K562 (cell line): ENCODE results near the gene ENTPD3. TPM values are rescaled to one million over a fixed set of nuclear protein-coding genes. Genes with fewer than 3 reads are reported as not detected.

Experiments
- ATAC-seq: fragments of 200-7000 bp; cut with Tn5 transposase; 3 replicates; pipeline ENCODE4 v1.9.1; 2020; ENCODE audit warnings: moderate library complexity
- BruUV-seq: library from RNA; stranded (reverse); fragments of 400-500 nt; replicated peaks from 2 replicates; lab custom pipeline; 2021; lab: Mats Ljungman, UMichigan
- CTCF ChIA-PET: fragments of 300-600 bp; formaldehyde crosslinking; extraction: SDS; loops from one replicate; lab custom pipeline; 2021; ENCODE audit warnings: low intra/inter-chr PET ratio; lab: Yijun Ruan, JAX
- POLR2A ChIA-PET: fragments of 300-600, 350-650 bp; sonication (Branson Sonifier 250); formaldehyde crosslinking; extraction: SDS; loops from one replicate; lab custom pipeline; 2021; ENCODE audit warnings: antibody characterized with exemption, inconsistent platforms; lab: Yijun Ruan, JAX
- DNase-seq, 4 experiments: peaks; one replicate each; pipeline versions ENCODE4 v3.0.0 to v3.0.0-alpha.2; 2011 to 2018; ENCODE audit warnings: low spot score in 3 of 4, mixed read lengths in 3 of 4; ENCODE audit errors: extremely low read depth in 1 of 4
- FAIRE-seq: peaks from 2 replicates; lab custom pipeline; 2011; peaks lifted over from hg19 to GRCh38; lab: Jason Lieb, UNC
- H2AFZ ChIP-seq: 2 replicates; pipeline ENCODE4 v1.6.0; 2011; ENCODE audit warnings: low read depth, low read length, control low read depth, inconsistent platforms
- H3K27ac ChIP-seq: fragments of 200-600 bp; 3 replicates; pipeline ENCODE4 v1.8.0; 2011; ENCODE audit warnings: low read depth, mild to moderate bottlenecking, control low read depth, inconsistent platforms, low read length, moderate library complexity, mixed read lengths; ENCODE audit errors: extremely low read depth
- H3K27me3 ChIP-seq, 2 experiments: fragments of 300-600 bp in 1 of 2; 2 replicates in 1 of 2; 3 replicates in 1 of 2; pipeline versions ENCODE4 v1.6.0 to v1.8.0; 2011; ENCODE audit warnings: inconsistent platforms in 2 of 2, low read length in 2 of 2, mild to moderate bottlenecking in 1 of 2, mixed read lengths in 1 of 2, moderate library complexity in 1 of 2; ENCODE audit not compliant: control insufficient read depth in 2 of 2, insufficient read depth in 2 of 2
- H3K36me3 ChIP-seq: fragments of 300-600 bp; 3 replicates; pipeline ENCODE4 v1.8.0; 2011; ENCODE audit warnings: mild to moderate bottlenecking, low read length, inconsistent platforms; ENCODE audit not compliant: control insufficient read depth, insufficient read depth
- H3K4me1 ChIP-seq, 2 experiments: fragments of 200-600 bp in 1 of 2; replicated peaks in 1 of 2; 2 replicates in 1 of 2; 3 replicates in 1 of 2; pipeline versions ENCODE4 v1.5.1 to v1.8.0; 2011; ENCODE audit warnings: inconsistent platforms in 2 of 2, low read length in 2 of 2, mild to moderate bottlenecking in 1 of 2, mixed read lengths in 1 of 2, moderate library complexity in 1 of 2; ENCODE audit not compliant: control insufficient read depth in 2 of 2, insufficient read depth in 2 of 2
- H3K4me2 ChIP-seq: 2 replicates; pipeline ENCODE4 v1.6.1; 2011; ENCODE audit warnings: low read length, control low read depth, inconsistent platforms, mixed read lengths; ENCODE audit not compliant: insufficient read depth
- H3K4me3 ChIP-seq: fragments of 200-600 bp; sonication (generic), shearing (Covaris generic); 2 replicates; pipeline ENCODE4 v1.5.1; 2016; ENCODE audit warnings: control low read depth, inconsistent platforms
- H3K79me2 ChIP-seq: fragments of 200-600 bp; 3 replicates; pipeline ENCODE4 v1.8.0; 2011; ENCODE audit warnings: low read length, inconsistent platforms; ENCODE audit not compliant: control insufficient read depth, insufficient read depth
- H3K9ac ChIP-seq, 2 experiments: 2 replicates each; pipeline versions ENCODE4 v1.6.0 to v1.6.1; 2011; ENCODE audit warnings: low read depth in 2 of 2, low read length in 2 of 2, control low read depth in 1 of 2, inconsistent platforms in 1 of 2, mild to moderate bottlenecking in 1 of 2, mixed read lengths in 1 of 2; ENCODE audit not compliant: insufficient read depth in 1 of 2
- H3K9me1 ChIP-seq: one replicate; pipeline ENCODE4 v1.6.0; 2011; ENCODE audit warnings: inconsistent platforms, mild to moderate bottlenecking, low read length, moderate library complexity; ENCODE audit not compliant: control insufficient read depth, insufficient read depth
- H3K9me3 ChIP-seq: replicated peaks from 2 replicates; pipeline ENCODE4 v1.5.1; 2011; ENCODE audit warnings: low read depth, low read length, inconsistent platforms; ENCODE audit not compliant: control insufficient read depth, insufficient read depth
- H4K20me1 ChIP-seq: replicated peaks from 2 replicates; pipeline ENCODE4 v1.6.1; 2011; ENCODE audit warnings: low read length, inconsistent platforms, mixed read lengths; ENCODE audit not compliant: control insufficient read depth, insufficient read depth
- POLR2A ChIP-seq: fragments of 450-650 bp; conservative IDR thresholded peaks from 2 replicates; pipeline ENCODE4 v1.6.1; 2016
- PYGO2 ChIP-seq: fragments of 450-650 bp; IDR thresholded peaks from 2 replicates; pipeline ENCODE4 v1.6.1; 2016; ENCODE audit warnings: mild to moderate bottlenecking, missing genetic modification characterization, moderate library complexity, missing compliant biosample characterization
- WGBS: fragments of 100-300 bp; shearing (Covaris generic); methylation state at CpG from one replicate; pipeline ENCODE4 v1.1.6; 2016; ENCODE audit warnings: low coverage, mixed read lengths; ENCODE audit not compliant: insufficient coverage; ENCODE audit errors: missing lambda C conversion rate; 5-methylcytosine and 5-hydroxymethylcytosine counted together
- in situ Hi-C: fragments of 300-500 bp; cut with MboI; formaldehyde crosslinking; loops from 4 replicates; pipeline ENCODE4 v1.15.0; 2018; ENCODE audit warnings: inconsistent platforms, mixed read lengths
- intact Hi-C: fragments of 100-400 bp; cut with micrococcal nuclease; formaldehyde crosslinking; loops from 2 replicates; pipeline ENCODE4 v1.14.2; 2022
- polyA plus RNA-seq, 8 experiments: library from polyadenylated mRNA; depleted of rRNA in 4 of 8; stranded (reverse) in 5 of 8; unstranded in 3 of 8; fragments of >200 nt; fragmentation: Nextera tagmentation in 2 of 8; fragmentation: Illumina TruSeq in 1 of 8; extraction: Ambion mirVana in 2 of 8; extraction: Trizol in 1 of 8; gene quantifications; 2 replicates each; pipeline versions ENCODE4 v1.2.1 to v1.2.3, GENCODE V29; 2011 to 2014; ENCODE audit warnings: inconsistent platforms in 1 of 8, missing spikeins in 1 of 8
- total RNA-seq, 7 experiments: library from RNA; depleted of rRNA in 6 of 7; stranded (reverse); fragments of >200 nt in 6 of 7; fragmentation: Illumina TruSeq in 2 of 7; extraction: Trizol in 2 of 7; gene quantifications; 2 replicates each; pipeline versions ENCODE4 v1.2.1 to v1.2.3, GENCODE V29; 2011 to 2021; ENCODE audit warnings: low replicate concordance in 1 of 7
- TF ChIP-seq, protein P1 (sequence below): fragments of 250-450 bp; sonication (Bioruptor Pico); IDR thresholded peaks from 2 replicates; pipeline ENCODE4 v1.5.0; 2022; ENCODE audit warnings: mild to moderate bottlenecking

The ENTPD3 gene
- total and polyA plus RNA-seq, 9 of the 15 experiments (the other 6 are each of a cell fraction or from before 2014, with no cell fraction given): 0.23 to 2.1 (median 0.58) TPM

DNA sequence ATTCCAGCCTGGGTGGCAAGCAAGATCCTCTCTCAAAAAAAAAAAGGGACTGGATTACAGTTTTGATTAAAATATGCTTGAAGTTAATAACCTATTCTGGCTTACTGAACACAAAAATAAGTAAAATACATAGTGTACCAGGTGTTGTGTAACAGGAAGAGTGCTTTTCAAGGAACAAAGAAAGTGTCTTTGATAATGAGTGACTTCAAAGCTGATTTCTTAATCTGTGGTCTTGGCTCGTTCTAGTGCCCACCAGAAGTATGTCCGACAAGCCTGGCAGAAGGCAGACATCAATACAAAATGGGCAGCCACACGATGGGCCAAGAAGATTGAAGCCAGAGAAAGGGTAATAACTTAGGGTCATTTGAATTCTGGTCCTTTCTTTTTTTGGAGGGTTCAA lies 74.2 kb downstream of the ENTPD3 start:
- Histone ChIP-seq H3K79me2 (peaks cover 53% of the 10 kb centered on the region), H3K27me3 (no peaks in the 10 kb centered on the region), H3K9me1 (peaks cover 3% of the 10 kb centered on the region), H3K9ac (no peak overlapping the region), H3K4me1 (peaks cover 20 to 21% of the 10 kb centered on the region in 2 experiments), H3K36me3 (peaks cover 80% of the 10 kb centered on the region), H3K27ac (no peak overlapping the region), H3K4me3 (no peak overlapping the region), H3K4me2 (no peak overlapping the region), H4K20me1 (no peaks in the 10 kb centered on the region; the same call in 1 of the 2 replicates), H3K9me3 (no peaks in the 10 kb centered on the region), H2AFZ (no peak overlapping the region)
- BruUV-seq: no TSS peak
- TF ChIP-seq POLR2A (peak; percentile 21; the same call in 1 of the 2 replicates), PYGO2 (no peak)
- TF ChIP-seq, protein P1, sequence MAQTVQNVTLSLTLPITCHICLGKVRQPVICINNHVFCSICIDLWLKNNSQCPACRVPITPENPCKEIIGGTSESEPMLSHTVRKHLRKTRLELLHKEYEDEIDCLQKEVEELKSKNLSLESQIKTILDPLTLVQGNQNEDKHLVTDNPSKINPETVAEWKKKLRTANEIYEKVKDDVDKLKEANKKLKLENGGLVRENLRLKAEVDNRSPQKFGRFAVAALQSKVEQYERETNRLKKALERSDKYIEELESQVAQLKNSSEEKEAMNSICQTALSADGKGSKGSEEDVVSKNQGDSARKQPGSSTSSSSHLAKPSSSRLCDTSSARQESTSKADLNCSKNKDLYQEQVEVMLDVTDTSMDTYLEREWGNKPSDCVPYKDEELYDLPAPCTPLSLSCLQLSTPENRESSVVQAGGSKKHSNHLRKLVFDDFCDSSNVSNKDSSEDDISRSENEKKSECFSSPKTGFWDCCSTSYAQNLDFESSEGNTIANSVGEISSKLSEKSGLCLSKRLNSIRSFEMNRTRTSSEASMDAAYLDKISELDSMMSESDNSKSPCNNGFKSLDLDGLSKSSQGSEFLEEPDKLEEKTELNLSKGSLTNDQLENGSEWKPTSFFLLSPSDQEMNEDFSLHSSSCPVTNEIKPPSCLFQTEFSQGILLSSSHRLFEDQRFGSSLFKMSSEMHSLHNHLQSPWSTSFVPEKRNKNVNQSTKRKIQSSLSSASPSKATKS: no peak
- DNase-seq (no peak), FAIRE-seq (no peak), ATAC-seq (no peak)
- intact Hi-C loops (no loop called here), in situ Hi-C loops (loop anchor here (25.0 kb wide), 1 partner anchor 1049 kb away; the partner anchor contains the start of gene RPSA)
- POLR2A ChIA-PET: interaction anchor here (0.5 to 7.7 kb wide), 3 partner anchors 13 to 38 kb away, joined by 3 to 102 read pairs (median 3); partner anchors contain the start of gene ZNF619
- WGBS: 89% methylated on average over 3 of the region's 3 CpGs
- CTCF ChIA-PET: no interaction called here
